ENCODE measurements around the gene HDAC9.

GRCh38 chr7:18845700-18846099 lies 350.2 kb downstream of the HDAC9 start:
- no peak for TF ChIP-seq CTCF (IDR thresholded peaks at IDR 0.05; ENCODE audit: borderline replicate concordance, extremely low read depth, low read length, poor library complexity, severe bottlenecking)
- no peak for TF ChIP-seq EZH2 (IDR thresholded peaks at IDR 0.05; ENCODE audit: borderline replicate concordance, low read depth, low read length, severe bottlenecking)

Measured in DND-41 (cell line).